RWPE1 (cell line): ENCODE results near the gene RNF167.
"Not testable (repeated sequence)": the region's sequence is repeated elsewhere in the genome, so short reads cannot be mapped to it uniquely, and the experiment has no call there.

ENCODE experiments used
- CTCF ChIA-PET: fragments of 350-600 bp; sonication (Branson Sonifier 250); formaldehyde crosslinking; extraction: SDS; loops from one replicate; lab custom pipeline; 2021; lab: Yijun Ruan, JAX
- POLR2A ChIA-PET: fragments of 400-600 bp; formaldehyde crosslinking; extraction: SDS; loops from one replicate; lab custom pipeline; 2020; ENCODE audit warnings: antibody characterized with exemption; ENCODE audit not compliant: low non-redundant PET; lab: Yijun Ruan, JAX
- DNase-seq: peaks from one replicate; pipeline ENCODE4 v3.0.0; 2012; ENCODE audit warnings: low spot score
- H3K27ac ChIP-seq: fragments of 450-650 bp; 2 replicates; pipeline ENCODE4 v1.5.1; 2017
- TF ChIP-seq, protein P1 (sequence below): fragments of 450-650 bp; conservative IDR thresholded peaks from 2 replicates; pipeline ENCODE4 v1.5.1; 2017; ENCODE audit warnings: low read depth, mild to moderate bottlenecking

RNF167 gene

DNA sequence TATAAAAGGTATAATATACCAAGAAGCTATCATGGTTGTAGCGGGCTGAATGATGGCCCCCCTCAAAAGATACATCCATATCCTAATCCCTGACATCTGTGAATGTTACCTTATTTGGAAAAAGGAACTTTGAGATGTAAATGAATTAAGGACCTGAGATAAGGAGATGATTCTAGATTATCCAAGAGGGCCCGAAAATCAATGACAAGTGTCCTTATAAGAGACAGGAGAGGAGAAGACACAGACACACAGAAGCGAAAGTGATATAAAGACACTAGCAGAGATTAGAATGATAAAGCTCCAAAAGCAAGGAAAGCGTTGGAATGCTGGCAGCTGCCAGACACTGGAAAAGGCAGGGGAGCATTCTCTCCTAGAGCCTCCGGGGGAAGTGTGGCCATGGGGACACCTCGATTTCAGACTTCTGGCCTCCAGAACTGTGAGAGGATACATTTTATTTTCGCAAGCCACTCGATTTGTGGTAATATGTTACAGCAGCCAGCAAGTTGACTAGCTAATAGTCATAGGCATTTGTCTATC is 20.5 kb upstream of the RNF167 start:
- no peak for DNase-seq
- TF ChIP-seq, protein P1, sequence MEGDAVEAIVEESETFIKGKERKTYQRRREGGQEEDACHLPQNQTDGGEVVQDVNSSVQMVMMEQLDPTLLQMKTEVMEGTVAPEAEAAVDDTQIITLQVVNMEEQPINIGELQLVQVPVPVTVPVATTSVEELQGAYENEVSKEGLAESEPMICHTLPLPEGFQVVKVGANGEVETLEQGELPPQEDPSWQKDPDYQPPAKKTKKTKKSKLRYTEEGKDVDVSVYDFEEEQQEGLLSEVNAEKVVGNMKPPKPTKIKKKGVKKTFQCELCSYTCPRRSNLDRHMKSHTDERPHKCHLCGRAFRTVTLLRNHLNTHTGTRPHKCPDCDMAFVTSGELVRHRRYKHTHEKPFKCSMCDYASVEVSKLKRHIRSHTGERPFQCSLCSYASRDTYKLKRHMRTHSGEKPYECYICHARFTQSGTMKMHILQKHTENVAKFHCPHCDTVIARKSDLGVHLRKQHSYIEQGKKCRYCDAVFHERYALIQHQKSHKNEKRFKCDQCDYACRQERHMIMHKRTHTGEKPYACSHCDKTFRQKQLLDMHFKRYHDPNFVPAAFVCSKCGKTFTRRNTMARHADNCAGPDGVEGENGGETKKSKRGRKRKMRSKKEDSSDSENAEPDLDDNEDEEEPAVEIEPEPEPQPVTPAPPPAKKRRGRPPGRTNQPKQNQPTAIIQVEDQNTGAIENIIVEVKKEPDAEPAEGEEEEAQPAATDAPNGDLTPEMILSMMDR, result no peak
- ChIA-PET POLR2A (no interaction called here), CTCF (interaction anchor here (0.7 to 1.2 kb wide), 2 partner anchors 10 to 11 kb away, joined by 3 to 6 read pairs; no protein-coding TSS in a partner anchor)
- H3K27ac ChIP-seq, result no peak overlapping the region

DNA sequence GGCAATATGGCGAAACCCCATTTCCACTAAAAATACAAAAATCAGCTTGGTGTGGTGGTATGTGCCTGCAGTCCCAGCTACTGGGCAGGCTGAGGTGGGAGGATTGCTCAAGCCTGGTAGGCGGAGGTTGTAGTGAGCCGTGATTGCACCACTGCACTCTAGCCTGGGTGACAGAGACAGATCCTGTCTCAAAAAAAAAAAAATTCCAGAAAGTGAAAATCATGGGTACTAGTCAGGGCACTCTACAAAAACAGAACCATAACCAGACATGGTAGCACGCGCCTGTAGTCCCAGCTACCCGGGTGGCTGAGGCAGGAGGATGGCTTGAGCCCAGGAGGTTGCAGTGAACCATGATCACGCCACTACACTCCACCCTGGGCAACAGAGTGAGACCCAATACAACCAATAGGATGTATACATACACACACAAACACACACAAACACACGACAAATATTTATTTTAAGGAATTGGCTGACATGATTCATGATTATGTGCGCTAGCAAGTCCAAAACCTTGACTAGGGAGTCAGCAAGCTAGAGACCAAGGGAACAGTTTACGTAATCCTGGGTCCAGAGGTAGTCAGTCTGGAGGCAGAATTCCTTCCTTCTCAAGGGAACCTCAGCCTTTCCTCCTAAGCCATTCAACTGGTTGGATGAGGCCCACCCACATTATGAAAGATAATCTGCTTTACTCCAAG is 19.6 kb upstream of the RNF167 start:
- H3K27ac ChIP-seq, result peak overlapping the region; percentile 50
- TF ChIP-seq, protein P1, result no peak
- POLR2A ChIA-PET, result no interaction called here
- CTCF ChIA-PET, result interaction anchor here (0.7 kb wide), 1 partner anchor 11 kb away, joined by 3 read pairs; no protein-coding TSS in a partner anchor
- no peak for DNase-seq

DNA sequence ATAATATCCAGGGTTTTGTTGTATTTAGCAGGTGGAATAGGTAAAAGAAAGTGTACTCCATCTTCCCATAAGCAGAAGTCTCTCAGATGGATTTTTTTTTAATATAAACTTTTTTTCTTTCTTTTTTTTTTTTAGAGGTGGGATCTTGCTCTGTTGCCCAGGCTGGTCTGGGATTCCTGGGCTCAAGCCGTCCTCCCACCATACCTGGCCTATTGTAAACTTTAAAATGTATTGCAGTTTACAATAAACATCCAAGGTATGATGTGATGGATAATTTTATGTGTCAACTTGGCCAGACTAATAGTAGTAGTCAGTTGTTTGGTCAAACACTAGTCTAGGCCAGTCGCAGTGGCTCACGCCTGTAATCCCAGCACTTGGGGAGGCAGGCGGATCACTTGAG is 18.7 kb upstream of the RNF167 start:
- ChIA-PET CTCF (no interaction called here), POLR2A (no interaction called here)
- no peak for DNase-seq
- TF ChIP-seq, protein P1, result no peak
- no peak overlapping the region for H3K27ac ChIP-seq

DNA sequence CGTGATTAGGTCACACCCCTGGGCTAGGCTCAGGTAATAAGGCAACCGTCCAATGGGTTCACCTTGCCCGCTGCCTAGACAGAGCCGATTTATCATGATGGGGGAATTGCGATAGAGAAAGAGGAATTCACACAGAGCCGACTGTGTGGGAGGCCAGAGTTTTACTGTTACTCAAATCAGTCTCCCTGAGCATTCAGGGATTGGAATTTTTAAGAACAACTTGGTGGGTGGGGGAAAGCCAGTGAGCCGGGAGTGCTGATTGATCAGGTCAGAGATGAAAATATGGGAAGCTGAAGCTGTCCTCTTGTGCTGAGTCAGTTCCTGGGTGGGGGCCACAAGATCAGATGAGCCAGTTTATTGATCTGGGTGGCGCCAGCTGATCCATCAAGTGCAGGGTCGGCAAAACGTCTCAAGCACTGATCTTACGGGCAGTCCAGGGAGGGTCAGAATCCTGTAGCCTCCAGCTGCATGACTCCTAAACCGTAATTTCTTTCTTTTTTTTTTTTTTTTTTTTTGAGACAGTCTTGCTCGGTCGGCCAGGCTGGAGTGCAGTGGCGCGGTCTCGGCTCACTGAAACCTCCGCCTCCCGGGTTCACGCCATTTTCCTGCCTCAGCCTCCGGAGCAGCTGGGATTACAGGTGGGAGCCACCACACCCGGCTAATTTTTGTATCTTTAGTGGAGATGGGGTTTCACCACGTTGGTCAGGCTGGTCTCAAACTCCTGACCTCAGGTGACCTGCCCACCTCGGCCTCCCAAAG is 13.3 kb upstream of the RNF167 start:
- H3K27ac ChIP-seq, DNase-seq, CTCF ChIA-PET: not testable (repeated sequence)
- POLR2A ChIA-PET, result interaction anchor here (0.7 kb wide), 1 partner anchor 24 kb away, joined by 4 read pairs; no protein-coding TSS in a partner anchor

DNA sequence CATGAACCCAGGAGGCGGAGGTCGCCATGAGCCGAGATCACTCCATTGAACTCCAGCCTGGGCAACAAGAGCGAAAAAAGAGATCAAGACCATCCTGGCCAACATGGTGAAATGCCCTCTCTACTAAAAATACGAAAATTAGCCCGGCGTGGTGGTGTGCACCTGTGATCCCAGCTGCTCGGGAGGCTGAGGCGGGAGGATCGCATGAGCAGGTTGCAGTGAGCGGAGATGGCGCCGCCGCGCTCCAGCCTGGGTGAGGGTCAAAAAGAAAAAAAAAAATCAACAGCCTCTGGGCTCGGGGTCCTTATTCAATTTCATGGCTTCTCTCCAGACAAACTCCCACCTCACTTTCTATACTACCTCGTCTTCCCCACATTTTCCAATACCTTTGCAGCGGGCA is 11.2 kb upstream of the RNF167 start:
- no peak overlapping the region for H3K27ac ChIP-seq
- CTCF ChIA-PET, result no interaction called here
- DNase-seq, result no peak
- TF ChIP-seq, protein P1, result no peak
- POLR2A ChIA-PET, result no interaction called here

DNA sequence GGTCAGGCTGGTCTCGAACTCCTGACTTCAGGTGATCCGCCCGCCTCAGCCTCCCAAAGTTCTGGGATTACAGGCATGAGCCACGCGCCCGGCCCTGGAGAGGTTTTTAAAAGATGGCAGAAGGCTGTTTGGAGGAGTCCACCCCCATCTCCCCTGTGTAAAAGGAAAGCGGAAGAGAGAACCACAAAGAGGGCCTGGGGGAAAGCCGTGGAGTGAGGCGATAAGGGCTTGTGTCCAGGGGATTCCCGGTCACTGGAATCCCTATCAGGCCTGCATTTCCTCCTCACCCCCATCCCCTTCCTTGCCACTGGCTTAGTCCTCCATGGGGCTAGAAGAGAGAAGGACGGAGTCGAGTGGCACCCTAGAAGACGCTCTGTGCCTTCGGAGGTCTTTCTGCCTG is 8.1 kb upstream of the RNF167 start, which contains the start of gene GP1BA:
Gene GP1BA, plus strand, starts transcription at position 315 of the 400 bp plus-strand sequence. CDS start 328 bp downstream, outside the sequence.
- H3K27ac ChIP-seq, result no peak within 1 kb of the TSS
- CTCF ChIA-PET, result no interaction called here
- POLR2A ChIA-PET, result no interaction called here
- DNase-seq, result no peak
- TF ChIP-seq, protein P1, result no peak
